ENCODE data around the gene SYNJ2.

Gene SYNJ2

GRCh38 chr6:158044525-158044888, 62.8 kb downstream of the SYNJ2 start:
- DNase-seq = no peak

- no peak for DNase-seq
Measured at GRCh38 chr6:158046201-158047126, 64.8 kb downstream of the SYNJ2 start.

- DNase-seq = peak; percentile 66
Measured at GRCh38 chr6:158047127-158047518, 65.5 kb downstream of the SYNJ2 start.

- no peak for DNase-seq
Measured at GRCh38 chr6:158047563-158048323, 66.1 kb downstream of the SYNJ2 start.

GRCh38 chr6:158048589-158048988, 66.9 kb downstream of the SYNJ2 start:
- DNase-seq = no peak

GRCh38 chr6:158049055-158050028, 67.7 kb downstream of the SYNJ2 start:
- no peak for DNase-seq

- no peak for DNase-seq
Measured at GRCh38 chr6:158050107-158050735, 68.6 kb downstream of the SYNJ2 start.

GRCh38 chr6:158050955-158051354, 69.3 kb downstream of the SYNJ2 start:
- no peak for DNase-seq

- DNase-seq = no peak
Measured at GRCh38 chr6:158051968-158052367, 70.3 kb downstream of the SYNJ2 start.

GRCh38 chr6:158053377-158054313, 72.0 kb downstream of the SYNJ2 start:
- peak; percentile 27 for DNase-seq

GRCh38 chr6:158056355-158056754, 74.7 kb downstream of the SYNJ2 start:
- DNase-seq = no peak

- DNase-seq = no peak
Measured at GRCh38 chr6:158056804-158057203, 75.1 kb downstream of the SYNJ2 start.

- DNase-seq = peak; percentile 61
Measured at GRCh38 chr6:158057213-158057987, 75.7 kb downstream of the SYNJ2 start.

- no peak for DNase-seq
Measured at GRCh38 chr6:158058171-158058651, 76.5 kb downstream of the SYNJ2 start.

GRCh38 chr6:158059108-158059507, 77.4 kb downstream of the SYNJ2 start:
- no peak for DNase-seq

GRCh38 chr6:158060455-158061360, 79.0 kb downstream of the SYNJ2 start:
- no peak for DNase-seq

- DNase-seq = no peak
Measured at GRCh38 chr6:158061361-158061708, 79.7 kb downstream of the SYNJ2 start.

GRCh38 chr6:158061709-158062461, 80.2 kb downstream of the SYNJ2 start:
- DNase-seq = no peak

All from stimulated activated CD4-positive, alpha-beta T cell treated with anti-CD3 and anti-CD28 coated beads, Interleukin-4, amount 100 ng/mL, for 24 hours (primary cell).